Measurements from ENCODE around the gene TOMM70. TPM values are rescaled to one million over a fixed set of nuclear protein-coding genes. Genes with fewer than 3 reads are reported as not detected.
A peak's percentile ranks its signal among the peaks of the same experiment; 100 is the strongest.

Gene TOMM70
- total and polyA plus RNA-seq, 2 of the 13 experiments (the other 11 are each of a cell fraction or from before 2014, with no cell fraction given) = 27.0 to 77.2 TPM

- TF ChIP-seq ZNF704 (CRISPR knock-in tag; IDR thresholded peaks at IDR 0.05; ENCODE audit: borderline replicate concordance) = no peak
- TF ChIP-seq ZNF678 (CRISPR knock-in tag; IDR thresholded peaks at IDR 0.05) = no peak
- no peak for TF ChIP-seq ZNF446 (CRISPR knock-in tag; IDR thresholded peaks at IDR 0.05)
- no peak for TF ChIP-seq PAF1 (CRISPR knock-in tag; IDR thresholded peaks at IDR 0.05)
- TF ChIP-seq TBX2 (CRISPR knock-in tag; IDR thresholded peaks at IDR 0.05; ENCODE audit: borderline replicate concordance) = peak; percentile 45; the same call in 1 of the 2 replicates
- TF ChIP-seq DMAP1 (CRISPR knock-in tag; IDR thresholded peaks at IDR 0.05) = no peak
- TF ChIP-seq CBX5 (CRISPR knock-in tag; IDR thresholded peaks at IDR 0.05; ENCODE audit: borderline replicate concordance) = no peak
- TF ChIP-seq ETS1 (CRISPR knock-in tag; IDR thresholded peaks at IDR 0.05) = no peak
- TF ChIP-seq ZSCAN21 (CRISPR knock-in tag; IDR thresholded peaks at IDR 0.05; ENCODE audit: borderline replicate concordance) = no peak
- TF ChIP-seq ISX (CRISPR knock-in tag; conservative IDR thresholded peaks at IDR 0.05) = no peak
- no peak for TF ChIP-seq ZBTB7A (CRISPR knock-in tag; IDR thresholded peaks at IDR 0.05)
- TF ChIP-seq ZBTB44 (CRISPR knock-in tag; IDR thresholded peaks at IDR 0.05) = no peak
- TF ChIP-seq HDAC6 (IDR thresholded peaks at IDR 0.05; ENCODE audit: low read depth, low read length) = no peak
- TF ChIP-seq ZNF275 (CRISPR knock-in tag; IDR thresholded peaks at IDR 0.05; ENCODE audit: borderline replicate concordance) = no peak
- TF ChIP-seq ONECUT2 (CRISPR knock-in tag; IDR thresholded peaks at IDR 0.05) = no peak
- no peak for TF ChIP-seq TEF (CRISPR knock-in tag; IDR thresholded peaks at IDR 0.05)
- no peak for TF ChIP-seq EEA1 (CRISPR knock-in tag; IDR thresholded peaks at IDR 0.05; ENCODE audit: borderline replicate concordance)
- no peak for TF ChIP-seq ZNF274 (CRISPR knock-in tag; IDR thresholded peaks at IDR 0.05)
- TF ChIP-seq ZNF496 (CRISPR knock-in tag; IDR thresholded peaks at IDR 0.05; ENCODE audit: insufficient replicate concordance) = no peak
- no peak for TF ChIP-seq ADNP (CRISPR knock-in tag; IDR thresholded peaks at IDR 0.05)
- no peak for TF ChIP-seq MATR3 (CRISPR knock-in tag; IDR thresholded peaks at IDR 0.05)
- no peak for TF ChIP-seq HNF1B (CRISPR knock-in tag; IDR thresholded peaks at IDR 0.05)
Observed at GRCh38 chr3:100411091-100411982, 10.4 kb upstream of the TOMM70 start (continued).
